K562 (cell line): Measurements from ENCODE around the gene PIP4K2A.

Source experiments
- BCL6 ChIP-seq: fragments of 250-450 bp; sonication (Bioruptor Pico); IDR thresholded peaks from 2 replicates; pipeline ENCODE4 v1.4.0; 2020
- PML ChIP-seq: IDR thresholded peaks from 2 replicates; pipeline ENCODE4 v1.6.1; 2012; ENCODE audit warnings: low read length, inconsistent platforms
- POLR2AphosphoS2 ChIP-seq: IDR thresholded peaks from 2 replicates; pipeline ENCODE4 v1.6.1; 2012; ENCODE audit warnings: low read length, improper control_type of control experiment
- POLR2AphosphoS5 ChIP-seq: IDR thresholded peaks from 2 replicates; pipeline ENCODE4 v1.6.1; 2011; ENCODE audit warnings: mild to moderate bottlenecking, low read depth, low read length, moderate library complexity; ENCODE audit not compliant: control insufficient read depth, insufficient read depth
- ZC3H4 ChIP-seq: sonication (generic); formaldehyde crosslinking; IDR thresholded peaks from 2 replicates; pipeline ENCODE4 v1.9.0; 2021; ENCODE audit warnings: missing genetic modification reagents, borderline replicate concordance
- ZNF212 ChIP-seq: fragments of 450-650 bp; formaldehyde crosslinking; IDR thresholded peaks from 2 replicates; pipeline ENCODE4 v1.4.0; 2020; ENCODE audit warnings: mild to moderate bottlenecking
- TF ChIP-seq, protein P1 (sequence below): fragments of 250-450 bp; sonication (Bioruptor Pico); IDR thresholded peaks from 2 replicates; pipeline ENCODE4 v1.4.0; 2020; ENCODE audit warnings: mild to moderate bottlenecking, moderate library complexity

- TF ChIP-seq, protein P1, sequence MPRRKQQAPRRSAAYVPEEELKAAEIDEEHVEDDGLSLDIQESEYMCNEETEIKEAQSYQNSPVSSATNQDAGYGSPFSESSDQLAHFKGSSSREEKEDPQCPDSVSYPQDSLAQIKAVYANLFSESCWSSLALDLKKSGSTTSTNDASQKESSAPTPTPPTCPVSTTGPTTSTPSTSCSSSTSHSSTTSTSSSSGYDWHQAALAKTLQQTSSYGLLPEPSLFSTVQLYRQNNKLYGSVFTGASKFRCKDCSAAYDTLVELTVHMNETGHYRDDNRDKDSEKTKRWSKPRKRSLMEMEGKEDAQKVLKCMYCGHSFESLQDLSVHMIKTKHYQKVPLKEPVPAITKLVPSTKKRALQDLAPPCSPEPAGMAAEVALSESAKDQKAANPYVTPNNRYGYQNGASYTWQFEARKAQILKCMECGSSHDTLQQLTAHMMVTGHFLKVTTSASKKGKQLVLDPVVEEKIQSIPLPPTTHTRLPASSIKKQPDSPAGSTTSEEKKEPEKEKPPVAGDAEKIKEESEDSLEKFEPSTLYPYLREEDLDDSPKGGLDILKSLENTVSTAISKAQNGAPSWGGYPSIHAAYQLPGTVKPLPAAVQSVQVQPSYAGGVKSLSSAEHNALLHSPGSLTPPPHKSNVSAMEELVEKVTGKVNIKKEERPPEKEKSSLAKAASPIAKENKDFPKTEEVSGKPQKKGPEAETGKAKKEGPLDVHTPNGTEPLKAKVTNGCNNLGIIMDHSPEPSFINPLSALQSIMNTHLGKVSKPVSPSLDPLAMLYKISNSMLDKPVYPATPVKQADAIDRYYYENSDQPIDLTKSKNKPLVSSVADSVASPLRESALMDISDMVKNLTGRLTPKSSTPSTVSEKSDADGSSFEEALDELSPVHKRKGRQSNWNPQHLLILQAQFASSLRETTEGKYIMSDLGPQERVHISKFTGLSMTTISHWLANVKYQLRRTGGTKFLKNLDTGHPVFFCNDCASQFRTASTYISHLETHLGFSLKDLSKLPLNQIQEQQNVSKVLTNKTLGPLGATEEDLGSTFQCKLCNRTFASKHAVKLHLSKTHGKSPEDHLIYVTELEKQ: no peak
- TF ChIP-seq POLR2AphosphoS2 (no peak), BCL6 (CRISPR knock-in tag) (no peak), PML (no peak), ZNF212 (CRISPR knock-in tag) (no peak), POLR2AphosphoS5 (no peak), ZC3H4 (no peak)
Measured at GRCh38 chr10:22698941-22699440, 15.4 kb downstream of the PIP4K2A start.
